Measurements from ENCODE around the gene SLC16A3.

Gene SLC16A3

DNA sequence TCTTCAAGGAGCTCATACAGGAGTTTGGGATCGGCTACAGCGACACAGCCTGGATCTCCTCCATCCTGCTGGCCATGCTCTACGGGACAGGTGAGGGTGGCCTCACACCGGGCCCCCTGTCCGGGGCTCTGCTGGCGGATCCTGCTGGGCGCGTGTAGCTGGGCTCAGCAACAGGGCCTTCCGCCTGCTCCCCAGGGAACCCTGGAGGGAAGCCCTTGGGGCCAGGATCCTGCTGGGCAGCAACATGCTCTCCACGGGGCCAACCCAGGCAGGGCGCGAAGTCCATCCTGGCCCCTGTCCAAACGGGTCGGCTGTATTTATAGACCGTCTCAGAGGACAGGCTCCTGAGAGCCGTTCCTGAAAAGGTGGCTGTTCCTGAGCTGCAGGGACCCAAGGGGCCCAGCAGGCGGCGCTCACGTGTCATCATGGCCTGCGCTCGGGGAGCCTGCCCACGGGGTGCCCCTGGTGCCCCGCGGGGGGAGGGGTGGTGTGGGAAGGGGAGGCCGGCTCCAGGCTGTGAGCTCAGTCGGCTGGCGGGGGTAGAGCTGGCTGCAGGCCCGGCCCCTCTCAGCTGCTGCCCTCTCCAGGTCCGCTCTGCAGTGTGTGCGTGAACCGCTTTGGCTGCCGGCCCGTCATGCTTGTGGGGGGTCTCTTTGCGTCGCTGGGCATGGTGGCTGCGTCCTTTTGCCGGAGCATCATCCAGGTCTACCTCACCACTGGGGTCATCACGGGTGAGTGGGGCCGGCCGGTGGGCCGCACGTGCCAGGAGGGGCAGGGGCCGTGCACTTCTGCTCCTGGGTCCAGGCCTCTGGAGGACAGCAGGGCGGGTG is 7.5 kb downstream of the SLC16A3 start:
- no peak for DNase-seq (ENCODE audit: low spot score)

DNA sequence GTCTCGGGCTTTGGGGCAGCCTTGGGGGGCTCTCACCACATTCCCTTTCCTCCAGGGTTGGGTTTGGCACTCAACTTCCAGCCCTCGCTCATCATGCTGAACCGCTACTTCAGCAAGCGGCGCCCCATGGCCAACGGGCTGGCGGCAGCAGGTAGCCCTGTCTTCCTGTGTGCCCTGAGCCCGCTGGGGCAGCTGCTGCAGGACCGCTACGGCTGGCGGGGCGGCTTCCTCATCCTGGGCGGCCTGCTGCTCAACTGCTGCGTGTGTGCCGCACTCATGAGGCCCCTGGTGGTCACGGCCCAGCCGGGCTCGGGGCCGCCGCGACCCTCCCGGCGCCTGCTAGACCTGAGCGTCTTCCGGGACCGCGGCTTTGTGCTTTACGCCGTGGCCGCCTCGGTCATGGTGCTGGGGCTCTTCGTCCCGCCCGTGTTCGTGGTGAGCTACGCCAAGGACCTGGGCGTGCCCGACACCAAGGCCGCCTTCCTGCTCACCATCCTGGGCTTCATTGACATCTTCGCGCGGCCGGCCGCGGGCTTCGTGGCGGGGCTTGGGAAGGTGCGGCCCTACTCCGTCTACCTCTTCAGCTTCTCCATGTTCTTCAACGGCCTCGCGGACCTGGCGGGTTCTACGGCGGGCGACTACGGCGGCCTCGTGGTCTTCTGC is 8.4 kb downstream of the SLC16A3 start:
- no peak for DNase-seq (ENCODE audit: low spot score)

DNA sequence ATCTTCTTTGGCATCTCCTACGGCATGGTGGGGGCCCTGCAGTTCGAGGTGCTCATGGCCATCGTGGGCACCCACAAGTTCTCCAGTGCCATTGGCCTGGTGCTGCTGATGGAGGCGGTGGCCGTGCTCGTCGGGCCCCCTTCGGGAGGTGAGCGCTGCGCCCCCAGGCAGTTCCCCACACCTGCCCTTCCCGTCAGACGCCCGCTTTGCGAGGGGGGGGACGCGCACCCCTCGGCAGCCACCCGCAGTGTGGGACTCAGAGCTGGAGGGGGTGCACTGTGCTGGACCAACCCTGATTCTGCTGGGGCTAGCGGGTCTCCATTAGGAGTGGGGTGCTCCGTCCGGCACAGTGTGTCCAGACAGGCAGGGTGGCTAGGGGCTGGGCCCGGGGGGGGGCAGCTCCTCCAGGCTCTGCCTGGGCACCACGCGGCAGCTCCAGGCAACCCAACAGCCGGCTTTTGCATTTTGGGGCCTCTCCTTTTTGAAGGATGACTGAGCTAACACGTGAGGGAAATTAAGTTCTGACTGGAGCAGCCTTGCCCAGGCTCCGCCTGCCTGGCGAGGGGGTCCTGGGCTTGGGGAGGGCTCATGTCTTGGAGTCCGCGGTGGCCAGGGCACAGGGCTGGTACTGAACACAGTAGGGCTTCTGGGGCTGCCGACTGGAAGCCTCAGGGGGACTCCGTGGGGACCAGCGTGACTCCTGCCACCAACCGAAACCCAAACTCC is 9.1 kb downstream of the SLC16A3 start:
- no peak for DNase-seq (ENCODE audit: low spot score)

DNA sequence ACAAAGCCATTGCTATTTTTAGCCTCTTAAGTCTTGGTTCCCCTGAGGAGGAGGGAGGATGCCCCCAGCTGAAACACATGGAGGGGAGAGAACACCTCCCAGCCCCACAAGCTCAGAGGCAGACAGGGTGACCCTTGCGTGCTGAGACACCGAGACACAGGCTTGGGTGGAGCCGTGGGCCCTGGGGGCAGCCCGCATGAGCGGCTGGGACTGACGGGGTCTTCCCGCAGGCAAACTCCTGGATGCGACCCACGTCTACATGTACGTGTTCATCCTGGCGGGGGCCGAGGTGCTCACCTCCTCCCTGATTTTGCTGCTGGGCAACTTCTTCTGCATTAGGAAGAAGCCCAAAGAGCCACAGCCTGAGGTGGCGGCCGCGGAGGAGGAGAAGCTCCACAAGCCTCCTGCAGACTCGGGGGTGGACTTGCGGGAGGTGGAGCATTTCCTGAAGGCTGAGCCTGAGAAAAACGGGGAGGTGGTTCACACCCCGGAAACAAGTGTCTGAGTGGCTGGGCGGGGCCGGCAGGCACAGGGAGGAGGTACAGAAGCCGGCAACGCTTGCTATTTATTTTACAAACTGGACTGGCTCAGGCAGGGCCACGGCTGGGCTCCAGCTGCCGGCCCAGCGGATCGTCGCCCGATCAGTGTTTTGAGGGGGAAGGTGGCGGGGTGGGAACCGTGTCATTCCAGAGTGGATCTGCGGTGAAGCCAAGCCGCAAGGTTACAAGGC is 9.8 kb downstream of the SLC16A3 start:
- DNase-seq (ENCODE audit: low spot score), result peak; percentile 85

DNA sequence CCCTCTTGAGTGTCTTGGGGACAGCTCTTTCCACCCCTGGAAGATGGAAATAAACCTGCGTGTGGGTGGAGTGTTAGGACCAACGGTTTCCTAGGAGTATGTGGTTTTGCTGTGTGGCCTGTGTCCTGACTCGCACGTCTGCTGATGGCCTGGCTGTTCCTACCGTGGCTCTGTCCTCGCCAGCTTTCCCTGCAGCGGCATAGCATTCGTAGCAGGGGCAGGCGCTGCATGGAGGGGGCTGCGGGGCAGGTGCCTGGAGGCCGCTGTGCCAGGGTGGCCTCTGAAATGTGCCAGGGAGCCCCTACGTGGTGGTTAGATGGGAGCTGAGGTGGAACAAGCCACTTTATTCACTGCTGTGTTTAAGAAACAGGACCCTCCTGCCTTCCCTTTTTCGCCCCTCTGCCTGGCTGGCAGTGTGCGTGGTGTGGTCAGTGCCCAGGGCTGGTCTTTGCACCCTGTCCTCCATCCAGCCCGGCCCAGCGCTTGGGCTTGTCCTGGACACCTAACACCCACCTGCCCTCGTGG is 10.6 kb downstream of the SLC16A3 start:
- no peak for DNase-seq (ENCODE audit: low spot score)

DNA sequence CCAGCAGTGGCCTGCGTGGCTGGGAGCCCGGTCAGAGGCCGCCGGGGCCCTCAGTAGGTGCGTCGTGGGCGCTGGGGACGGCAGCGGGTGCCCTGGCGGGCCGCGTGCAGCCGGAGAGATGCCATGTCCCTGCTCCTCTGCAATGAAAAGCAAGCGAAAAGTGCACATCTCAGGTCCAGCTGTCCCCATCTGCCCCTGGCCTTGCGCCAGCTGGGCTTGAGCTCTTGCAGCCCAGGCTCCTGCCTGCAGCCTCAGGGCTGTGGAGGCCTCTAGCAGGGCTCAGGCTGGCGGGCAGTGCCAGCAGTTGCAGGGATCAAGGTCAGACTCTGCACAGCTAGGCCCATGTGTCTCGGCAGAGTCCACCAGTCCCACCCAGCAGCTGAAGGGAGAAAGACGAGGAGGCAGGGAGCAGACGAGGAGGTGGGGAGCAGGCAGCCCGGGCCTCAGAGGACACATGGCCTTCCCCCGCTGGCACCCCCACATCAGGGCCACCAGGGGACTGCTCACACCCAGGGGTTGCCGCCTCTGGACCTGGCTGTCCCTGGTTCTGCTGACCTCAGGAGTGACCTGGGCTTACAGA is 11.2 kb downstream of the SLC16A3 start:
- no peak for DNase-seq (ENCODE audit: low spot score)

DNA sequence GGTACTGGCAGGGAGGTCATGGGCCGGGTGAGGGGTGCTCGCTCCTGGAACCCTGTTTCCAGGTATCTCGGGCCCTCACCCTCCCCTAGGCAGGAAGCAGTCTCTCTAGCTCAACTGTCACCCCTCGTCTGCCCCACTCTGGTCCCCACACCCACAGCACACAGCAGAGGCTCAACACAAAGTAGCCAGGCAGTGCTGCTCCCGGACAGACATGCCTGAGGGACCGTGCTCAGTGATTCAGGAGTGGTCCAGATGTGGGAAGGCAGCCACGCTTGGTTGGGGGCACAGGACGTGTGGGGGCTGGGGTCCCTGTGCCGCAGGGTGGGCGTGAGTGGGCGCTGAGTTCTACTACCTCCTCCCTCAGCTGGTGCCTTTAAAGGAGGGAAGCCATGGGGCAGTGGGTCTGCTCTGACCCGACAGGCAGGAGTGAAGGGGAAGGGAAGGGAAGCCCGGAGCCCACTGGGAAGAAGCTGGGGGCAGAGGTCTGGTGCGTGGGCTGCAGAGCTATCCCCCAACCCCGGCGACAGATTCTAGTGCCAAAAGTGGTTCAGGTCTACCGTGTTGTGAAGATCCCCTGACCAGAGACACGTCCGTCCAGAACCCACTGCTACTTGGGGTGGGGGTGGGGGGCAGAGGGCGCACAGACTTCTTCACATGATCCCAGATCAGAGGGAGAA is 11.8 kb downstream of the SLC16A3 start:
- DNase-seq (ENCODE audit: low spot score), result no peak

DNA sequence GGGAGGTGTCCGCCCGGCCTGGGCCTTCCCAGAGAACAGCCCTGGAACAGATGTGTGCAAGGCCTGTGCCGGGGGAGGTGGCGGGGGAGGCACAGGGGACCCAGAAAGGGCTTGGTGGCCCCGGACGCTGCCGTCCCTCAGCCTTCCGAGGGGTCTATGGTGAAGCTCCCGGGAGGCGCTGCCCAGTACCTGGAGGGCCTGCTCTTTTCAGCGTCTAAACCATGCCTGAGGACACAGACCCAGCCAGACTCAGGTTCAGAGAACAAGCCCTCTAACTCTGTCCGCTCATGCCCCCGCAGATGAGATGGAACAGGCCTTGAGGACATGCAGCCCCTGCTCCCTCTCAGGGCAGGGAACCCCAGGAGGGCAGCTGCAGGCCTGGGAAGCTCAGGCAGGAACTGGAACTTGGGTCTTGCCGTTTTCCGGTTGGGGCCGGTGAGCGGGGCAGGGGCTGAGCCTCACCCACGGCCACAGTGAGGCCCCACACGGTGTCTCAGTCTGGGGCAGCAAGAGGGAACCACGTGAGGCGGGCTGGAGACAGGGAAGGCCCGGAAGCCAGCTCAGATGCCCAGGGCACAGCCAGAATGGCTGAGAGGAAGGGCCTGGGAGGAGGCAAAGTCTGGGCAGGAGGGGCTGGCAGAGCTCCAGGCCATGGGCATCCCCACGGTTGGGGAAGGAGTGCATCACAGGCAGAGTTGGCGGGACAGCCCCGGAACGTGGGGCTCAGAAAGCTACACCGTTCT is 12.5 kb downstream of the SLC16A3 start:
- DNase-seq (ENCODE audit: low spot score), result peak; percentile 73

DNA sequence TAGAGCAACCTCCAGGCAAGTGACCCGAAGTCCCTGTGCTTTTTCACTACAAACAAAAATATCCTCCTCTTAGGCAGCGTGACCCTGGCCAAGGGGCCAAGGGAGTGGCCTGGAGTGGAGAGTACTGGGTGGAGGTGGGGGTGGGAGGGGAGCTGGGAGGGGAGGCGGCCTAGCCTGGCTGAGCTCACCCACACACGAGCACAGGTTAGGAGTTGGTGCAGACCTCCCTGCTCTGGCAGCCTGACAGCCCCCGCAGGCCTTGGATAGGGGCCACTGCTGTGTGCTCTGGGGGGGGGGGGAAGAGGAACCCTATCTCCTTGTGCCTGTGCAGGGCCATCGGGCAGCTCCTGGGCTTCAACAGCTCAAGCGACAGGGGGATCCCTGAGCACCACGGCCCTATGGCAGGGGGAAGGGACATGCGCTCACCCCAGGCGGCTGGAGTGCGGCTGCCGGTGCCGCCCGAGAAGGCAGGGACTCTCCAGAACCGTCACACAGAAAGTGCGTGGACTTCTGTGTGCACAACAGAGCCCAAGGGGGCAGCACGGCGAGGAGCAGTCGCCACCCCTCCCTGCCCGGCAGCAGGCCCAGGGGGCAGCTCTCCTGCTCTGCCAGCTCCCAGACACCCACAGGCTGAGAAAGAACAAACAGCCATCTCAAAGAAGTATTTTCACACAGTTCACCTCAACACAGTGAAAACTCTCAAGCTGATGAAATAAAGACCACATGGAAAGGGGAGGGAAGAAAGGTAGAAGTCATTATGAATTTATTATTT is 13.3 kb downstream of the SLC16A3 start:
- DNase-seq (ENCODE audit: low spot score), result no peak

DNA sequence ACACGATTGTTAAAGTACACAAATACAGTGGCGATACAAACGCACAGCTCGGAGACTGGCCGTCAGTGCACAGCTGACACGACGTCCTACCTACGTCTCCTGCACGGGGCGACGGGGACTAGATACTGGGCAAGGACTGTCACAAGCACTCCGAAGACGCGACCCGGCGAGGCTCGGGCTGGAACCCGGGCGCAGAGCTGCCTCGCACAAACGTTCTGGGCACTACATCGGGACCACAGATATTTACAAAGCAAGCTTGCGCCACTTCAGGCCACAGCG is 13.8 kb downstream of the SLC16A3 start:
- DNase-seq (ENCODE audit: low spot score), result no peak

DNA sequence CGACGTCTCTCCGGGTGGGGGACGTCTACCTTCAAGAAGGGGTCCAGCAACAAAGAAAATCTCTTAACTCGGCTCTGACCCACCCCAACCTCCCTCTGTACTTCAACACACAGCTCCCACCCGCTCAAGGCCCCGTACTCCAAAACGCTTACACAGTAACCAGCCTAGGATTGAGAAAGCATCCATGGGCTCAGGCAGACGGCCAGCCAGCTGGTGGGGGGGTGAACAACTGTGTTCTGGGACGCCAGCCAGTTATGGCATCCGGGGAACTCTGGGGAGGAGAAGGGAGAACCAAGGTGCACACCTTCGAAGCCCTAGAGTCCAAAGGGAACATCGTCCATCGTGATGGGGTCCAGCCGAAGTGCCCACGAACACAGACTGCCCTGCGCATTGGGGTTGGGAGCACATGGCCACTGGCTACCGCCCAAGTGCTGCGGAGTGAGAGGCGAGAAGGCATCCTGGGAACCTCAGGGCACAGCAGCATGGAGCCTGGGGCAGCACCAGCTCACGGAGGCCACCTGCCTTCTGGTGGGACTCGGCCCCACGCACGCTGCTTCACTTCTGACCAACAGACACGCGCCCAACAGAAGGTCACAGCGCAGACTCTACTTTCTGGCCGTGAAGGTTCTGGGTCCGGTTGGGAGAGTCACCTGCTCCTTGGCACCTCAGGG is 14.3 kb downstream of the SLC16A3 start:
- DNase-seq (ENCODE audit: low spot score), result no peak

DNA sequence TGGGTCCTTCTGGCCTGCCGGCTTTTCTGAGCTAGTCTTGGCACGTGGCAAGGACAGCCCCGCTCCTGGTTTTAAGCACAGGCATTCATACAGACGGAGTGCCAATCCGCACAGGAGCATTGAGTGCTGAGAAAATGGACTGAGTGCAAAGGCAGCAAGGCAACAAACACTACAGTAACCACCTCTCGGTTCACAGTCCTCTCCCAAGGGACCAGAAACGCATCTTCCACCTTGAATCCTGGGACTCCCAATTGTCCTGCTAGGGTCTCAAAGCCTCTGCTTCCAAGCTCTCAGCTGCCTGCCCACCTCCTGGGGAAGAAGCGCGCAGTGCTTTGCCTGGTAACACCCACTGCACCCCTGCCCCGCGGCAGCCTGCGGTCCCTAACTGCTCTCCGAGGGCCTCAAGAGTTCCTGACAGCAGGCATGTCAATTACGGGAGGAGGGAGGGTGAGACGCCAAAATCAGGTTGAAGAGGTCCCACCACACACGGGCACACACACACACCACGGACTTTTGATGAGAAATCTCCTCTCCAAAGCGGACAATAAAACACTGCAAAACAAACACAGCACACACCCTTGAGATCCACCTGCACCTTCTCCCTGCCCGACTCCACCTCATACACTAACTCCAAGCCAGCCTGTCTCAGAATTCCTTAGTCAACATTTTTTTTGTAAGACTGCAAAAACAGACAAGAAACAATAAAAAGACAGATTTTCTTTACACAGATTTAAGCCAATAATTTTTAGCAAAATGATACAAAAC is 15.0 kb downstream of the SLC16A3 start:
- no peak for DNase-seq (ENCODE audit: low spot score)

DNA sequence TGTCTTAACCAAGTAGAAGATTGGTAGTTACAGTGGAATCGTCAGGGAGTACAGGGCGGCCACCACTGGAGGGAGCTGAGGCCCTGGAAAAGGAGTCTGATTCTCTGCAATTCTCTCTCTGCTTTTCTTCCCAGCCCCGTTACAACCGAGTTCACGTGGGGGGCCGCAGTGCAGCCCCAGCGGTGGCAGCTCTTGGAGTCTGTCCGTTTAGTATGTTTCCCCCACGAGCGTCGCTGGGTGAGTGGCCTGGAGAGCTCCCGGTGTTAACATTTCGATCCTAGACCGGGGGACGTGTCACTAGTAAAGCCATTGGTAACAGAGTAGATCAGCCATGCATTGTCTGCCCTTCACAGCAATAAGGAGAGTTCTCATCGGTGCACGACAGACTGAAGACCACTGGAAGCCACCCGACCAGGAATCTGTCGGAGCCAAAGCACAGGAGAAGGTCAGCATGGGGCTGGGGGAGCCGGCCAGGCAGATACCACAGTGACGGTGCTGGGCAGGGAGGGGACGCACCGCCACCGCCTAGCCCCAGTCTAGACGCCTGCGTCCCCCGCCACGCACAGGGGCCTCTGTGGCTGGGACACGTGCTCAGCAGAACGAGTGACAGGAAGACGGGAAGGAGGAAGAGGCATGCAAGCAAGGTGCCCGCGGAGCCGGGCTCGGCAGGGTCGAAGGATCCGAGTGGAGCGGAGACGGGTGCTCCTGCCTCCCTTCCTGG is 15.7 kb downstream of the SLC16A3 start:
- DNase-seq (ENCODE audit: low spot score), result no peak

DNA sequence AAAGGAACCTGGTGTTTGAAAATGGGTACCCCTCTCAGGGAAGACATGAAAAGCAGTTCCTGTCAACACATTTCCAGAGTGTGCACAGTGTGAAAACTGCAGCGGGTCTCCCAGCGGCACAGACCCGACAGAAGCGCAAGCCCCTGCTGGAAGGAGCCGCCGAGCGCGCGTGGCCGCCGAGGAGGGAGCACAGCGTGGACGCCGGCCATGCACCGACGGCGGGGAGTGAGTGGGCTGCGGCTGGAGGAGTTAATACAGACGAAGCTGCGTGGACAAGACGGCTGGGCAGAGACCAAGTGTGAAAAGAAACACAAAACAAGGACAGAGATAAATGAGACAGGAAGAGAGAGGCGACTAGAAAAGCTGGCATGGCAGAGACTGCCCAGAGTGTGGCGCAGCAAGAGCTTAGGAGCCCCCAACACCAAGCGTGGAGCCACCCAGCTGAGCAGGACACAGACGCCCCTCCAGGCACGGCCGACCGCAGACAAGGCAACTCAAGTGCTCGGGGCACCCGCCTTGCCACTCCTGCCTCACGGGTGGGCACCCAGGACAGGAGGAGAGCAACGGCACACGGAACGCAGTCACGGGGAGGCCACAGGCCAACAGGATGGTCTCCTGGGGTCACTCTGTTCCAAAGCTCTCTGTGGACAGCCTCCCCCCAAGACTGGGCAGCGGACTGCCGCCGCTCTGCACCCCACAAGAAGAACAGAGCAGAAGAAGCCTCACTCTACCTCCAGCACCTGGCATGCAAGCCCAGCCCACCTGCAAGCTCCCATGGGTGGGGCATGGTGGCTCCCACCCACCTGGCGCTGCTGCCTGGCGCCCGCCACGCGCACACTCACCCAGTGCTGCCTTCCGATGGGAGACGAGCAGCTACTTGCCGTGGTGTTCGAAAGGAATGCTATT is 16.5 kb downstream of the SLC16A3 start:
- no peak for DNase-seq (ENCODE audit: low spot score)

DNA sequence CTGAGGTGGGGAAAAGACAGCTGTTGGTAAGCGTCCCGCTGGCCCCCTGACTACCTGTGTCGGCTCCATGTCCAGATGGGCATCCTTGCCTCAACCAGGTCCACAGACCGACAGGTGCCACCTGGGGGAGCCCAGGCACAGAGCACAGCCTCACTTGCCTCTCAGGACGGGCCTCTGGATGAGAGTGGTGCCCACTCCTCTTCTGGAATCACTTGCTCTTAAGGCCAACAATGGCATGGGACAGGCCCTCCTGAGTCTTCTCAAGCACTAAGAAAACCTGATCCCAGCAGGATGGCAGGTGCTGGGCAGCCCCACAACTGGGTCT is 17.2 kb downstream of the SLC16A3 start:
- DNase-seq (ENCODE audit: low spot score), result no peak

DNA sequence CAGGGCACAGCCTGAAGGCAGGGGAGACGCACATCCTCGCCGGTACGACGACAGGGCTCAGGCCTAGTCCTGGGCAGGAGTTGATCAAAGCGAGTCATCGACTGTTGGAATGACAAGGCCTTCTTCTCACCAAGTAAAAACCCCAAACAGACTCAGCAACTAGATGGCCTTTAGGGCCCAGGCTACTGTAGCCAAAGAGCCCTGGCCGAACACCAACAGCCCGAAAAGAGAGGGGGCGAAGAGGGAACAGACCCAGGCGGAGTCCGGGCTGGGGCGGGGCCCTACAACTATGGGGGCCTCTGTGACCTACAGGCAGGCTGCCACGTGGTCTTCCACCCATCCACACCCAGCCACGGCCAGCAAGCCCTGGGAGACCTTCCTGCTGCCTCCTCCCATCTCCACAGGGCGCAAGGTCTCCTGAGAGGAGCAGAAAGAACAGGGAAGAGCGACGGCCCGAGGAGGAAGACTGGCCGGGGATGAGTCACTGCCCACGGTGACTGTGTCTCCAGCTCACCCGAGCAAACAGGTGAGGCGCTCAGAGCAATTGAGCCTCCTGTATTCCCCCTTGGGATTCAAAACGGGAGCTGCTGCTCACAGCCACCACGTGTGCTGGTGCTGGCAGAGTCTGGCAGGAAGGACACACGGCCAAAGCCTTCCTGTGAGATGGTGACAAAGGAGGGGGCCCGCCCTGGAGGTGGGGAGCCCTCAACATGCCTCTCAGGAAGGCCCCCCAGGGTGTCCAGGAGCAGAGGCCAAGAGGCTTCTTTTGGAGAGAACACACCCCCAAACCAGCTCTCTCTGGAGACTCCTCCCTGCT is 17.7 kb downstream of the SLC16A3 start:
- peak; percentile 75 for DNase-seq (ENCODE audit: low spot score)
